Duodenal mucosa (tissue), 2 donors: ENCODE measurements around the gene LACTB.
"Not testable (repeated sequence)": the region's sequence is repeated elsewhere in the genome, so short reads cannot be mapped to it uniquely, and the experiment has no call there.

Source experiments
- H3K27ac ChIP-seq: one replicate; pipeline ENCODE4 v1.7.0; 2013; ENCODE audit warnings: low read depth, low read length
- H3K27me3 ChIP-seq, 2 donors: one replicate each; pipeline ENCODE4 v1.7.0; 2013; ENCODE audit warnings: low read length in 2 of 2, control low read depth in 1 of 2; ENCODE audit not compliant: insufficient read depth in 2 of 2, control insufficient read depth in 1 of 2
- H3K36me3 ChIP-seq, 2 donors: one replicate each; pipeline ENCODE4 v1.7.0; 2013; ENCODE audit warnings: low read length in 2 of 2, control low read depth in 1 of 2; ENCODE audit not compliant: insufficient read depth in 2 of 2, control insufficient read depth in 1 of 2
- H3K4me1 ChIP-seq, 2 donors: one replicate each; pipeline ENCODE4 v1.7.0; 2013; ENCODE audit warnings: low read length in 2 of 2, control low read depth in 1 of 2; ENCODE audit not compliant: insufficient read depth in 2 of 2, control insufficient read depth in 1 of 2
- H3K4me3 ChIP-seq, 2 donors: one replicate each; pipeline ENCODE4 v1.7.0; 2013; ENCODE audit warnings: low read length in 2 of 2, low read depth in 1 of 2
- H3K9ac ChIP-seq, 2 donors: one replicate each; pipeline ENCODE4 v1.7.0; 2013; ENCODE audit warnings: low read length in 2 of 2, low read depth in 1 of 2
- H3K9me3 ChIP-seq, 2 donors: one replicate each; pipeline ENCODE4 v1.7.0; 2013; ENCODE audit warnings: low read length in 2 of 2, control low read depth in 1 of 2; ENCODE audit not compliant: control insufficient read depth in 1 of 2

The LACTB gene

DNA sequence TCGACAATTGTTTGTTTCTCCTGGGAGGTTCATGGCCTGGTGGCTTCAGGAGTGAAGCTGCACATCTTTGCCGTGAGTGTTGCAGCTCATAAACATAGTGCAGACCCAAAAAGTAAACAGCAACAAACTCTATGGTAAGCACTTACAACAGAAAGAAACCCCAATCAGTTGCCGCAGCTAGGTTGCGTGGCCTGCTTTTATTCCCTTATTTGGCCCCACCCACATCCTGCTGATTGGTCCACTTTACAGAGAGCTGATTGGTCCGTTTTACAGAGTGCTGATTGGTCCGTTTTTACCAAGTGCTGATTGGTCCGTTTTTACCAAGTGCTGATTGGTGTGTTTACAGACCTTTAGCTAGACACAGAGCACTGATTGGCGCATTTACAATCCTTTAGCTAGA is 16.3 kb upstream of the LACTB start:
- H3K27me3 ChIP-seq, H3K9ac ChIP-seq, H3K36me3 ChIP-seq, H3K9me3 ChIP-seq, H3K27ac ChIP-seq, H3K4me3 ChIP-seq: not testable (repeated sequence)
- peaks cover 14 to 16% of the 10 kb centered on the region in 2 donors for H3K4me1 ChIP-seq

DNA sequence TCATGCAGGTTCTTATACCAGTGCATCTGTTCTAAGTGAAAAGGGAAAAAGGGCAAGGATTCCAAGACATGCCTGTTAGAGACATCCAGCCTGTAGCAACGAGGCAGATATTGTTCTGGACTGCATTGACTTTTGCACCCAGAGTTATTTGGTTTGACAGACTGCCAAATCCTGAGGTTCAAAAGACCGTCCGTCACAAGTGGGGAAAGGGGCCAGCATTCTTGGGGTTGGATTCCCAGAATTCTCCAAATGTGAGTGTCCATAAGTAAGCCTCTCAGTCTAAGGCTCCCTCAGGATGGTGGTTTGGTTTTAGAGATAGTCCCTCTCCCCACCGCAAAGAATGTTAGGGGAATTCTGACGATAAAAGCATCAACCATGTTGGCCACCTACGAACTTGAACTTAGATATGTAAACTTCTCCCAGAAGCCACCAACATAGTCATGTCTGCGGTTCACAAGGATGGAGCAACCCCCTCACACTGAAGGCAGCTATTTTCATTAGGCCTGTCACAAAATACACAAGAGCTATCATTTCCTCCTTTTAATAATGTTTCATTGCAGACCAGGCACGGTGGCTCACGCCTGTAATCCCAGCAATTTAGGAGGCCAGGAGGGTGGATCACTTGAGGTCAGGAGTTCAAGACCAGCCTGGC is 13.6 kb upstream of the LACTB start:
- no peak overlapping the region for H3K27ac ChIP-seq
- H3K9me3 ChIP-seq, result no peaks in the 10 kb centered on the region
- no peak overlapping the region for H3K9ac ChIP-seq
- no peaks in the 10 kb centered on the region for H3K36me3 ChIP-seq
- no peaks in the 10 kb centered on the region for H3K27me3 ChIP-seq
- no peak overlapping the region for H3K4me3 ChIP-seq
- peaks cover 14 to 16% of the 10 kb centered on the region in 2 donors for H3K4me1 ChIP-seq

DNA sequence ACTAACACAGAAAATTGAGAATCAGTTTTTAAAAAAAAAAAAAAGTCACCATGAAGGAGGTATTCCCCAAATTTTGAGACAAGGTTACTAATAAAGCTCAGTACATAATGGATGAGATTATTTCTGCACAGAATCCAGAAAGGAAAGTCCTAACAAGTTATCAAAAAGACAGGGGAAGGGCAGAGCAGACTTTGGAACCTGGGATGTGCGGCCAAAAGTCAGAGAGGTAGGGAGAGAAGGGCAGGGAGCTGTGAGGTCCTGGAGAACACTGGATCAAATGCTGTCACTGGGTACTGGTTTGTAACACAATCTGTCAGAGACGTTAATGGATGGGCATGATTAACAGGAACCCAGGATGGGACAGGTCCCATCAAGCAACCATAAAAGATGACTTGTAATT is 12.2 kb upstream of the LACTB start:
- no peaks in the 10 kb centered on the region for H3K36me3 ChIP-seq
- H3K4me1 ChIP-seq, result peaks cover 14 to 16% of the 10 kb centered on the region in 2 donors
- no peaks in the 10 kb centered on the region for H3K27me3 ChIP-seq

DNA sequence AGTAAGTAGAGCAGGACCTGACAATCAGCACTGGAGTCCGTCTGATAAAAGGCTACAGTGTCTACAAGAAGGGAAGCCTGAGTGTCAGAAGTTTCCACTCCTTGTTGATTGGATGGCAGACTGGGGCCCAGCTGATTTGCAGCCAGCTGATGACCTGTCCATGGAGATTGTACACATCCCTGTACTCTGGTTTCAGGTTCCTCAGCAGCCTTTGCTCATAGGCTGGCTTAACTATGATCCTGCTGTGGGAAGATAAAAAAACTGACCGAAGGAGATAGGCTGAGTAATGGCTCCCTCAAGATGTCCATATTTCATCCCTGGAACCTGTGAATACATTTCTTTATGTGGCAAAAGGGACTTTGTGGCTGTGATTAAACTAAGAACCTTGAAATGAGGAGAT is 11.7 kb upstream of the LACTB start:
- Histone ChIP-seq H3K9me3 (no peaks in the 10 kb centered on the region), H3K36me3 (no peaks in the 10 kb centered on the region), H3K9ac (no peak overlapping the region), H3K27ac (no peak overlapping the region), H3K4me3 (no peak overlapping the region), H3K27me3 (no peaks in the 10 kb centered on the region), H3K4me1 (peaks cover 14 to 16% of the 10 kb centered on the region in 2 donors)

More for the DNA sequence above, 12.2 kb upstream of the LACTB start:
- H3K27ac ChIP-seq, result no peak overlapping the region
- H3K4me3 ChIP-seq, result no peak overlapping the region
- H3K9ac ChIP-seq, result no peak overlapping the region
- no peaks in the 10 kb centered on the region for H3K9me3 ChIP-seq

DNA sequence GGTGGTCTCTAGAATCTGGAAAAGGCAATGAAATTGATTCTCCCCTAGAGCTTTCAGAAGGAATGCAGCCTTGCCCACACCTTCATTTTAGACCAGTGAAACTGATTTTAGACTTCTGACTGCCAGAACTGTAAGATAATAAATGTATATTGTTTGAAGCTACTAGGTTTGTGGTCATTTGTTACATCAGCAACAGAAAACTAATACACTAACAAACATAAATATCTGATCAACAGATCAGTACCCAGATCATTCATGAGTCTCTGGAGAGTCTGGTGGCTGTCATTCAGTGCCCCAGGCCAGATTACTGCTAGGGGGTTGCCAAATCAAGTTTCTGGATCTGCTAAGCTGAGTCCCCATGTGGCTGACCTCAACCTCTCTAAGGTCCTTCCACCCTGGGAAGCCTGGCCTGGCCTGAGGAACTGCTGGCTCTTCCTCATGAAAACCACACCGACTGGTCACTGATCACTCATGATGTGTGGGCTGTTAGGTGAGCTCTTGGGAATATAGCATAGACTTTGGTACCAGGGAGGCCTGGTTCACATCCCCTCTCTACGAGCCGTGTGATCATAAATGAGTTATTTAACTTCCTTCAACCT is 11.1 kb upstream of the LACTB start:
- no peak overlapping the region for H3K9ac ChIP-seq

DNA sequence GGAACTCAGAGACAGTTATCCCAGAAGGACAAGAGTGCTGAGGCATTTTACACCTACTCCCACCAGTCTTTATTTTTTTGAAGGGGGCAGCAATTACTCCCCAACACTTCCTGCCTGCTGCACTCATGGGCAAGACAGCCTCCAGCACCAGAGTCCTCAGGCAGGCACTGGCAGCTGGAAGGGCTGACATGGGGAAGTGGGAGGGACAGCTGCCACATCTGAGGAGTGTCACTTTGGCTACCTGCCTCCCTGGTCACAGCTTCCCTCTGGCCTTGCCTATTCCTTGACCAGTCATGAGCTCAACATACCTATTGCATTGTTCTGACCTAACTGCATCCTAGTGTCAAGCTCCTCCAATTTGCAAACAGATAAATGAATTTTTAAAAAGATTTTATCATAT is 10.2 kb upstream of the LACTB start:
- Histone ChIP-seq H3K27ac (no peak overlapping the region), H3K4me3 (no peak overlapping the region), H3K36me3 (no peaks in the 10 kb centered on the region), H3K27me3 (no peaks in the 10 kb centered on the region), H3K9ac (no peak overlapping the region), H3K4me1 (peaks cover 14 to 16% of the 10 kb centered on the region in 2 donors), H3K9me3 (no peaks in the 10 kb centered on the region)

More for the DNA sequence above, 11.1 kb upstream of the LACTB start:
- Histone ChIP-seq H3K27me3 (no peaks in the 10 kb centered on the region), H3K36me3 (no peaks in the 10 kb centered on the region), H3K27ac (no peak overlapping the region), H3K9me3 (no peaks in the 10 kb centered on the region), H3K4me1 (peaks cover 14 to 16% of the 10 kb centered on the region in 2 donors), H3K4me3 (no peak overlapping the region)

DNA sequence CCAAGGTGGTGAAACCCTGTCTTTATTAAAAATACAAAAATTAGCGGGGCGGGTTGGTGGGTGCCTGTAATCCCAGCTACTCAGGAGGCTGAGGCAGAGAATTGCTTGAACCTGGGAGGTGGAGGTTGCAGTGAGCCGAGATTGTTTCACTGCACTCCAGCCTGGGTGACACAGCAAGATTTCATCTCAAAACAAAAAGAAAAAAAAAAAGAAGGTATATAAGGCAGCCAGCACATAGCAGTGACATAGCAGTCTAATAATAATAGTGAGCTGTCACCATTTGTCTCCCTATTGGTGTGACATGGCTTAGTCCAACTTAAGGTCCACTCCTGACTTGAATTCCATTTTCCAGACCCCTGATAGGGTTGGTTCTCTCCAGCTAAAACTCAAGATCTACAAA is 8.8 kb upstream of the LACTB start:
- Histone ChIP-seq H3K4me3 (no peak overlapping the region), H3K27ac (no peak overlapping the region), H3K9me3 (no peaks in the 10 kb centered on the region)

DNA sequence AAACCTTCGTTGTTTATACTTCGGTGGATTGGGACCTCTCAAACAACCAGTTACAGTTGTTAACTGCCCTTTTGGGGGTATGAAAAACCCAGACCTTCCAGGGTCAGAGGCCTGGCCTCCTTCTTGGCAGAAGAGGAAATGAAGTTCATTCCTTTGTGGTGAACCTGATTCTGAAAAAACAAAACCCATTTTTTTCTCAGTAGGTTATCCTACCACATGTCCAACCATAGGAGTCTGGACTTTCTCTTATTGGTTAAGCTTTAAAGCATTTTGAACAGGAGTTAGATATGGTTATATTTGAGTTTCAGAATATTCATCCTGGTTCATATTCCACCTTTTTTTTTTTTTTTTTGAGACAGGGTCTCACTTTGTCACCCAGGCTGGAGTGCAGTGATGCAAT is 7.2 kb upstream of the LACTB start:
- Histone ChIP-seq H3K4me3 (no peak overlapping the region), H3K4me1 (no peaks in the 10 kb centered on the region), H3K36me3 (no peaks in the 10 kb centered on the region), H3K9ac (no peak overlapping the region), H3K27me3 (no peaks in the 10 kb centered on the region), H3K27ac (no peak overlapping the region), H3K9me3 (peaks cover 0 to 4% of the 10 kb centered on the region in 2 donors)

More for the DNA sequence above, 8.8 kb upstream of the LACTB start:
- Histone ChIP-seq H3K27me3 (no peaks in the 10 kb centered on the region), H3K4me1 (peaks cover 12 to 15% of the 10 kb centered on the region in 2 donors), H3K9ac (no peak overlapping the region), H3K36me3 (no peaks in the 10 kb centered on the region)

DNA sequence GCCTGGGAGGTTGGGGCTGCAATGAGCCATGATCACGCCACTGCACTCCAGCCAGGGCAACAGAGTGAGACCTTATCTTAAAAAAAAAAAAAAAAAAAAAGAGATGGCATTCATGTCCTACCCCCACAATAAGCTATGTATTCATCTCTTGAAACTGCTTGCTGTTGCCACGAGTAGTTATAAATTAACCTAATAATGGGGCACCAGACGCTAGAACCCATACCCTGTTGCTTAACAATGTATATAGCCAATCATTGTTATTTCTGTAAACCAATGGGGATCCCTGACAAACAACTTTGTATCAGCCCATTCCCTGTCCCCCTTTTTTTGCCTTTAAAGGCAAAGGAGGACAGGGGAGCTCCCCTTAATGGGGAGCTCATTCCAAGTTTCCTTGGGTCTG is 2.8 kb upstream of the LACTB start:
- no peak overlapping the region for H3K9ac ChIP-seq
- no peak overlapping the region for H3K4me3 ChIP-seq
- H3K36me3 ChIP-seq, result no peaks in the 10 kb centered on the region
- peaks cover 4 to 9% of the 10 kb centered on the region in 2 donors for H3K9me3 ChIP-seq
- no peaks in the 10 kb centered on the region for H3K27me3 ChIP-seq
- H3K4me1 ChIP-seq, result peaks cover 5% of the 10 kb centered on the region in 2 donors
- H3K27ac ChIP-seq, result no peak overlapping the region

DNA sequence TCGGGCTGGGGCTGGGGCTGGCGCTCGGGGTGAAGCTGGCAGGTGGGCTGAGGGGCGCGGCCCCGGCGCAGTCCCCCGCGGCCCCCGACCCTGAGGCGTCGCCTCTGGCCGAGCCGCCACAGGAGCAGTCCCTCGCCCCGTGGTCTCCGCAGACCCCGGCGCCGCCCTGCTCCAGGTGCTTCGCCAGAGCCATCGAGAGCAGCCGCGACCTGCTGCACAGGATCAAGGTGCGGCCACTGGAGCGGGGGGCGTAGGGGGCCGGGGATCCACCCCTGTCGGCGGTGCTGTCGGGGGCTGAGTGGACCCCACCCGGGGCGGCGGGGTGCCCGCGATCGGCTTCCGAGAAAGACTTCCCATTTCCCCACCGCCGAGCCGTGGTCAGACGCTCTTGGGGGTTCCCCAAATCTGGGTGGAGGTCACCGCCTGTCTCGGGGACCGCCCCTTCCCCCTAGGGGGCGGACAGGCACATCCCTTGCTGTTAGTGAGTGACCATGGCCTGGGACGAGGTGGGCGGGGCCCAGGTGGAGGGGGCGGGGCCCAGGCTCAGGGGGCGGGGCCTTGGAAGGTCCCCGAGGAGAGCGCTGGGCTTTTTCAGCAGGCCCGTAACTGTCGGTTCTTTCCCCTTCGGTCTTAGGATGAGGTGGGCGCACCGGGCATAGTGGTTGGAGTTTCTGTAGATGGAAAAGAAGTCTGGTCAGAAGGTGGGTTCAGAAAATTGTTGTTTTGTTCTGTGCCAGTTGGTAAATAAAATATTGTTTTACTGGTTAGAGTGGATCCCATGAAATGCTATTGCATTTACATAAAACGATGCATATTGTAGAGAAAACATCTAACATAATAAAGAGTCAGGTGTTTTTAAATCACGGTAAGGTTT is 578 bp downstream of the LACTB start:
- no peaks in the 10 kb centered on the region for H3K27me3 ChIP-seq
- peak overlapping the region; percentile 52 to 87 for H3K9ac ChIP-seq

More for the DNA sequence above, 578 bp downstream of the LACTB start:
- H3K36me3 ChIP-seq, result peaks cover 0 to 5% of the 10 kb centered on the region in 2 donors
- H3K4me1 ChIP-seq, result peaks cover 5% of the 10 kb centered on the region in 2 donors
- peak overlapping the region; percentile 74 to 82 for H3K4me3 ChIP-seq
- peak overlapping the region; percentile 93 for H3K27ac ChIP-seq
- H3K9me3 ChIP-seq, result peaks cover 4 to 9% of the 10 kb centered on the region in 2 donors
